Thymus (tissue), 11 donors: ENCODE results near the gene POSTN. TPM values are rescaled to one million over a fixed set of nuclear protein-coding genes. Genes with fewer than 3 reads are reported as not detected.

Experiments used
- DNase-seq, 9 donors: peaks; one replicate each; pipeline ENCODE4 v3.0.0-alpha.2; 2013; ENCODE audit warnings: low spot score in 9 of 9, low read depth in 6 of 9, missing footprints in 1 of 9
- H3K27ac ChIP-seq, 2 donors: one replicate each; pipeline ENCODE4 v1.5.1; 2013; ENCODE audit warnings: control low read depth in 1 of 2, low read depth in 1 of 2, low read length in 1 of 2, mild to moderate bottlenecking in 1 of 2, moderate library complexity in 1 of 2
- H3K27me3 ChIP-seq, 2 donors: one replicate each; pipeline ENCODE4 v1.5.1; 2013; ENCODE audit warnings: low read length in 1 of 2; ENCODE audit not compliant: control insufficient read depth in 2 of 2, insufficient read depth in 1 of 2
- H3K36me3 ChIP-seq, 2 donors: one replicate each; pipeline ENCODE4 v1.5.1; 2013; ENCODE audit warnings: low read length in 1 of 2, mild to moderate bottlenecking in 1 of 2, moderate library complexity in 1 of 2; ENCODE audit not compliant: control insufficient read depth in 2 of 2, insufficient read depth in 2 of 2
- H3K4me1 ChIP-seq, 2 donors: one replicate each; pipeline ENCODE4 v1.5.1; 2013; ENCODE audit warnings: low read length in 2 of 2; ENCODE audit not compliant: control insufficient read depth in 2 of 2, insufficient read depth in 2 of 2
- H3K4me3 ChIP-seq, 2 donors: one replicate each; pipeline ENCODE4 v1.5.1; 2013; ENCODE audit warnings: low read length in 2 of 2, control low read depth in 1 of 2, mild to moderate bottlenecking in 1 of 2
- H3K9me3 ChIP-seq, 2 donors: one replicate each; pipeline ENCODE4 v1.5.1; 2013; ENCODE audit warnings: low read length in 1 of 2, mild to moderate bottlenecking in 1 of 2; ENCODE audit not compliant: control insufficient read depth in 2 of 2, insufficient read depth in 1 of 2
- WGBS: extraction: QIAGEN DNeasy Blood & Tissue Kit; methylation state at CpG from one replicate; pipeline ENCODE4 v1.1.7; 2013; 5-methylcytosine and 5-hydroxymethylcytosine counted together
- polyA plus RNA-seq: library from polyadenylated mRNA; stranded (reverse); fragments of 200-250 nt; gene quantifications from one replicate; pipeline ENCODE4 v1.2.3, GENCODE V29; 2013
- total RNA-seq: library from RNA; stranded (reverse); fragments of 120-200 nt; gene quantifications from one replicate; pipeline ENCODE4 v1.2.4, GENCODE V29; 2013
- donor health status: healthy.

The POSTN gene
- total and polyA plus RNA-seq, 2 donors = 22.2 to 103 TPM

DNA sequence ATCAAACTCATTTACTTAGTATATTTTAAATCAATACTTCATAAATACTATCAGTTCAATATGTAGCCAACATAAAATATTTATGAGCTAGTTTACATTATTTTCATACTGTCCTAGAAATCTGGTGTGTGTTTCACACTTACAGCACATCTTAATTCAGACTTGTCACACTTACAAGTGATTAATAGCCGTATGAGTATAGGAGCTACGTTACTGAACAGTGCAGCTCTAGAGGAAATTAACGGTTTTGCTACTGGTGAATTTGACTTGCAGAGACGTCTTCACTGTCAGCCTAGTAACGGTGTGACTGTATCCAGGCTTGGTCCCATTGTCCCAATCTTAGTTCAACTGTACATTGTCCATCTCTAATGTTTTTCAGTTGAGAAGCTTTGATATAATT lies 33.7 kb upstream of the POSTN start:
- Histone ChIP-seq H3K27ac (no peak overlapping the region), H3K4me1 (no peaks in the 10 kb centered on the region), H3K27me3 (no peaks in the 10 kb centered on the region), H3K4me3 (no peak overlapping the region), H3K36me3 (no peaks in the 10 kb centered on the region), H3K9me3 (no peaks in the 10 kb centered on the region)
- no peak for DNase-seq
- 65% methylated on average over 5 of the region's 5 CpGs for WGBS

DNA sequence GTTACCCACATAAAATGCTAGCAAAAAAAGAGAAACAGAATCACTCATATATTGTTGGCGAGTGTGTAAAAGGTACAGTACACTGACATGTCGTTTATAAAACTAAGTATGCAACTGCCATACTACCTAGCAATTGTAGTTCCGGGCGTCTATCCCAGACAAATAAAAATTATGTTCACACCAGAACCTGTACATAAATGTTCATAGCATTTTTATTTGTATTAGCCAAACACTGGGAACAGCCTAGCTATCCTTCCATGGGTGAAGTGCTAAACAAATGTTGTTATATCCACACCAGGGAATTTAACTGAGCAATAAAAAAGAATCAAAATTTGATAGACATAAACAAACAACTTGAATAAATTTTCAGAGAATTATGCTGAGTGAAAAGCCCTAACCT lies 28.9 kb upstream of the POSTN start:
- Histone ChIP-seq H3K4me3 (no peak overlapping the region), H3K4me1 (no peaks in the 10 kb centered on the region), H3K27ac (no peak overlapping the region), H3K9me3 (no peaks in the 10 kb centered on the region), H3K27me3 (no peaks in the 10 kb centered on the region), H3K36me3 (no peaks in the 10 kb centered on the region)
- no peak for DNase-seq
- 84% methylated on average over 4 of the region's 4 CpGs for WGBS

DNA sequence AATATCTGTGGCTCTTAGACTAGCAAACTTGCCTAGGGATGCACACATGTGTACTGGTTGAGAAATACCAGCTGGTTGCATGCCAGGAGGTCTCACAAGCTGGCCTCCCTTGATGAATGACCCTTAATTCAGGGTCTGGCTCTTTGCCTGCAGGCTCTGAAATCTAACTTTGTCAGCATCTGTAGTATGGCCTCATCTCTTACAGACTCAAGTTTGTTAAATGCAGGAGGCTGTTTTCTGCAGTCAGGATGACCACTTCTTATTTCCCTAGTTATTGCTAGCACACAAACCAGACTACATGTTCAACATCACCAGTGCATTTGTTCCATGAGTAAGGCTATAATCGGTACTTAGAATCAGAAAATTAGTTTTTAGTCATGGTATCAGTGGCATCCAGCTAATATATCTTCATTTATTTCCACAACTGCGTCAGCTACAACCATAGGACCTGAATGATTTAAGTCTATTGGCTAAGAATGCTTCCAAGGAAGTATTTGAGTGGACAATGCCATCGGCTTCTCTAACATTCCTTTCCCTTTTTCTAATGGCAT lies 23.3 kb upstream of the POSTN start:
- Histone ChIP-seq H3K4me3 (no peak overlapping the region), H3K27me3 (no peaks in the 10 kb centered on the region), H3K36me3 (no peaks in the 10 kb centered on the region), H3K4me1 (no peaks in the 10 kb centered on the region), H3K27ac (no peak overlapping the region), H3K9me3 (no peaks in the 10 kb centered on the region)
- 66% methylated on average over 3 of the region's 3 CpGs for WGBS
- no peak for DNase-seq

DNA sequence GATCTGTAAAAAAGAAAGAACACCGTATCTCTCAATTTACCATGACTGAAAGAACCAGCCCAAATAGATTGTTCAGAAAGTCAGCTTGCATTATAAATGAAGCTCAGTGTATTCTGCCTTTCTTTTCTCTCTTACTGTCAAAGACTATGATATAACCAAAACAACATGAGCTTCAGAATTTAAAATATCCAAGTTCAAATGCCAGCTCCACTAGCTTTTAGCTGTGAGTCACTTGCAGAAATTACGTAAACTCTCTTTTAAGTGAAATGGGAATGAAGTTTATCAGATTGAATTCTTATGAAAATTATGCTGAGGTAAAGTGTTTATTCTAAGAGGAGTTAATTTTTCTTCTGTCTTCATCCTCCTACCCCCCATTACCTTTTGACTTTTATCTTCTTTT lies 20.0 kb upstream of the POSTN start:
- no peaks in the 10 kb centered on the region for H3K27me3 ChIP-seq
- H3K9me3 ChIP-seq = no peaks in the 10 kb centered on the region
- 91% methylated on average over 2 of the region's 2 CpGs for WGBS
- H3K36me3 ChIP-seq = no peaks in the 10 kb centered on the region
- no peaks in the 10 kb centered on the region for H3K4me1 ChIP-seq
- no peak for DNase-seq
- H3K27ac ChIP-seq = no peak overlapping the region
- H3K4me3 ChIP-seq = no peak overlapping the region

DNA sequence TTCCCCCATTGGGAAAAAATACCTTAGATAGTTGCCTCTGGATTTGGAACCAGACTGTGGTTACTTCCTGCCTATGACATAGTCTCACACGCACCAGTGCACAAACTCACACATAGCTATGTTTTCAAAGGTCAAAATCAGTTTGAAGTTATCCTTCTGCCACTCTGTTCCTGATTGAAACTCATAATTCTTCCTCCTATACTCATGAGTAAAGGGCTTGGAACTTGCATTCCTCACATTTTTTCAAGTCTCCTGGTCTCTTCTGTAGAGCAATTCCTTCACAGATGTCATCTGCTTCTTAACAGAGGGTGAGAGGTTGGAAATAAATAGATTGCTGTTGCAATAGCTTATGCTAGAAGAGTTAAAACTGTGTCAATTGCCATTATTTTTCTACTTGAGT lies 18.6 kb upstream of the POSTN start:
- Histone ChIP-seq H3K4me3 (no peak overlapping the region), H3K27me3 (no peaks in the 10 kb centered on the region), H3K27ac (no peak overlapping the region), H3K9me3 (no peaks in the 10 kb centered on the region), H3K4me1 (no peaks in the 10 kb centered on the region), H3K36me3 (no peaks in the 10 kb centered on the region)
- no peak for DNase-seq
- 77% methylated on average over 1 of the region's 1 CpG for WGBS

DNA sequence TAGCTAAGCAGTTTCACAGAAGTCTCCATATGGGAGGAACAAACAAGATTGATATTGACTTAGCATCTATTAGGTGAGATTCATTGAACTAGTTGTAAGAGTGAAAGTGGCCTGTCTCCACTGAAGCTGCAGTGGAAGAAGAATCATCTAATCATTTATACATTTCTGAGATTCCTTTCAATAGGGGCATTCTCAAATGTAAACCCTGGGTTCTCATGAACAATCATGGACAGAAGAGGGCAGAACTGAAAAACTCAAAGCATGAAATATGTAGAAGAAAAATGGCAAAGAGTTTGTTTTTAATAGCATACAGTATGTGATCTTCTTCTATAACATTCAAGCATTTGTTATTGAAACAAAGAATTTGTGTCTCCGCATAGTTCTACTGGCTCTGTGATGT lies 17.6 kb upstream of the POSTN start:
- H3K4me1 ChIP-seq = no peaks in the 10 kb centered on the region
- DNase-seq = no peak
- no peaks in the 10 kb centered on the region for H3K27me3 ChIP-seq
- no peaks in the 10 kb centered on the region for H3K36me3 ChIP-seq
- WGBS = 98% methylated on average over 1 of the region's 1 CpG
- no peak overlapping the region for H3K27ac ChIP-seq
- H3K4me3 ChIP-seq = no peak overlapping the region
- H3K9me3 ChIP-seq = no peaks in the 10 kb centered on the region

DNA sequence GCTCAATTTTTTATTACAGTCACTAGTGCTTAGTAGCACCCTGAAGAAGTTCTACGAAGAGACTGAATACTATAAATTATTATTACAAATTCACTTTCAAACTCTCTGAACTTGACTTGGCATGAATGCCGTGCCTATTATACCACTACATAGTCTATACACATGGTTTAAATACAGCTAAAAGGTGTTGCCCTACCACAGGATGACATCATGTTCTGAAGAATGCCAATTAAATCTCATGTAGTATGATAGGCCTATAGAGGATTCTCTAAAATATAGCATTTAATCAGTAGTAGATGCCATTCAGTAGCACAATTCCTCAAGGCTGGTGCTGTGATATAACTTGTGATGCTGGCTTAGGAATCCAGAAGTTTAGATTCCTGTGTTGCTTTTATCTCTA lies 16.7 kb upstream of the POSTN start:
- DNase-seq = no peak
- 94% methylated on average over 2 of the region's 2 CpGs for WGBS
- Histone ChIP-seq H3K4me3 (no peak overlapping the region), H3K4me1 (no peaks in the 10 kb centered on the region), H3K9me3 (no peaks in the 10 kb centered on the region), H3K27me3 (no peaks in the 10 kb centered on the region), H3K36me3 (no peaks in the 10 kb centered on the region), H3K27ac (no peak overlapping the region)

DNA sequence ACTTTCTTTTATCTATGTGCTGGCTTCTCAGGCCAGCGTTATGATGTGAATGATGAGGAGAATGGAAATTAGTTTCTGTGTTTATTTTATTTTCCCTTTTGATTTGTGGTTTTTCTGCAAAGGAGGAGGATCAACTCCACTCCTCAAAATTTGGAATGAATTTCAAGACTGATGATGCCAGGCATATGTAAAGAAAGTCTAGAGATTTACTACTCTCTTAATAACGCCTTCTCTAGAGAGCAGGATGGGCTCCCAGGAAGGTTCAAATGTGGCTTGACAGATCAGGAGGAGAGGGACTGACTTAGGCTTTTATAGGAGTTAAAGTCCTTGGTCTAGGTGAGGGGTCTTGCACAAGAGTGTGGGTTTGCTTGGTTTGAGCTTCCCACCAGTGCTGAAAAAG lies 15.1 kb upstream of the POSTN start:
- 93% methylated on average over 2 of the region's 2 CpGs for WGBS
- no peaks in the 10 kb centered on the region for H3K4me1 ChIP-seq
- H3K4me3 ChIP-seq = no peak overlapping the region
- DNase-seq = no peak
- no peaks in the 10 kb centered on the region for H3K36me3 ChIP-seq
- no peaks in the 10 kb centered on the region for H3K27me3 ChIP-seq
- H3K9me3 ChIP-seq = no peaks in the 10 kb centered on the region
- no peak overlapping the region for H3K27ac ChIP-seq

DNA sequence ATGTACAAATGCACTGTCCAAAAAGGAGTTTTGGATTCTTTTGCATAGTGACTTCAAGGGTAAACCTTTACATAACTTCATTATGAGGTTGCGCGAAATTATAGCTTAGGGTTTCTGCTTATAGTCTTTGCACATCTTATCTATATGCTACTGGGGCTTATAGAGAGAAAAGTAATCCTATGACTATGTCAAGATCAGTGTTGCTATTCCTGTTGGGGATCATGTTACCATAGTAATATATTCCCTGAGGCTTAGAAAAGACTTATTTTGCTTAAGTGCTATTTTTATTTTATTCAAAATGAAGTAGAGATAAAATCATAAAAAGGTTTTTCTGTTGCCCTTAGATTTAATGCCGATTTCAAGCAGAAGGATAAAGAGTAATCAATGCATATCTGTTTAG lies 14.7 kb upstream of the POSTN start:
- H3K4me3 ChIP-seq = no peak overlapping the region
- DNase-seq = no peak
- H3K9me3 ChIP-seq = no peaks in the 10 kb centered on the region
- H3K27ac ChIP-seq = no peak overlapping the region
- H3K36me3 ChIP-seq = no peaks in the 10 kb centered on the region
- H3K27me3 ChIP-seq = no peaks in the 10 kb centered on the region
- WGBS = 97% methylated on average over 3 of the region's 3 CpGs
- H3K4me1 ChIP-seq = no peaks in the 10 kb centered on the region
